ENCODE results near the gene SPACDR.
A peak's percentile ranks its signal among the peaks of the same experiment; 100 is the strongest.

SPACDR gene

GRCh38 chr7:100435401-100436304 is 28.4 kb downstream of the SPACDR start:
- CTCF ChIA-PET: interaction anchor here (0.9 to 1.4 kb wide), 2 partner anchors 15 to 124 kb away, joined by 4 to 6 read pairs; no protein-coding TSS in a partner anchor
- POLR2A ChIA-PET (ENCODE audit: low non-redundant PET): interaction anchor here (0.6 to 1.0 kb wide), 2 partner anchors 15 to 23 kb away, joined by 3 read pairs; no protein-coding TSS in a partner anchor
- peak; percentile 53 for DNase-seq (ENCODE audit: low spot score)
- no peak for TF ChIP-seq CTCF (conservative IDR thresholded peaks at IDR 0.05; ENCODE audit: low read depth)
- H3K27ac ChIP-seq: peak overlapping the region; percentile 95

- CTCF ChIA-PET: no interaction called here
- no peak for TF ChIP-seq CTCF (conservative IDR thresholded peaks at IDR 0.05; ENCODE audit: low read depth)
- no peak for DNase-seq (ENCODE audit: low spot score)
- peak overlapping the region; percentile 95 for H3K27ac ChIP-seq
- POLR2A ChIA-PET (ENCODE audit: low non-redundant PET): interaction anchor here (0.6 to 1.0 kb wide), 3 partner anchors 9 to 309 kb away, joined by 3 to 6 read pairs (median 3); no protein-coding TSS in a partner anchor
Measured at GRCh38 chr7:100434297-100435144, 29.5 kb downstream of the SPACDR start.

- peak overlapping the region; percentile 95 for H3K27ac ChIP-seq
- no peak for TF ChIP-seq CTCF (conservative IDR thresholded peaks at IDR 0.05; ENCODE audit: low read depth)
- CTCF ChIA-PET: no interaction called here
- no peak for DNase-seq (ENCODE audit: low spot score)
- POLR2A ChIA-PET (ENCODE audit: low non-redundant PET): no interaction called here
Measured at GRCh38 chr7:100433592-100434296, 30.3 kb downstream of the SPACDR start.

GRCh38 chr7:100433276-100433591 is 30.8 kb downstream of the SPACDR start:
- no peak for DNase-seq (ENCODE audit: low spot score)
- H3K27ac ChIP-seq: peak overlapping the region; percentile 95
- TF ChIP-seq CTCF (conservative IDR thresholded peaks at IDR 0.05; ENCODE audit: low read depth): no peak
- CTCF ChIA-PET: no interaction called here
- POLR2A ChIA-PET (ENCODE audit: low non-redundant PET): no interaction called here

GRCh38 chr7:100432621-100433275 is 31.3 kb downstream of the SPACDR start:
- ChIA-PET POLR2A (ENCODE audit: low non-redundant PET) (no interaction called here), CTCF (no interaction called here)
- no peak for TF ChIP-seq CTCF (conservative IDR thresholded peaks at IDR 0.05; ENCODE audit: low read depth)
- DNase-seq (ENCODE audit: low spot score): no peak
- H3K27ac ChIP-seq: peak overlapping the region; percentile 95
